CD4-positive, alpha-beta T cell (primary cell): ENCODE data around the gene PLPP2. TPM values are rescaled to one million over a fixed set of nuclear protein-coding genes. Genes with fewer than 3 reads are reported as not detected.

ENCODE experiments used
- ATAC-seq: fragments of 200-7000 bp; cut with Tn5 transposase; one replicate; pipeline ENCODE4 v1.10.0; 2022; ENCODE audit warnings: mild to moderate bottlenecking; ENCODE audit not compliant: poor library complexity
- CTCF ChIA-PET: fragments of 350-600 bp; sonication (Branson Sonifier 250); formaldehyde crosslinking; loops from one replicate; lab custom pipeline; 2021; ENCODE audit warnings: antibody characterized with exemption, inconsistent platforms; lab: Charles Lee
- POLR2A ChIA-PET: fragments of 350-600 bp; sonication (Branson Sonifier 250); formaldehyde crosslinking; loops from one replicate; lab custom pipeline; 2021; ENCODE audit warnings: antibody characterized with exemption, inconsistent platforms; lab: Charles Lee
- DNase-seq, 14 experiments: peaks; one replicate each; pipeline ENCODE4 v3.0.0-alpha.2; 2013 to 2020; ENCODE audit warnings: mixed read lengths in 2 of 14
- H3K27ac ChIP-seq, 2 donors: one replicate each; pipeline versions ENCODE4 v1.5.1 to v1.7.0; 2013; ENCODE audit warnings: low read length in 2 of 2, low read depth in 1 of 2, mild to moderate bottlenecking in 1 of 2
- H3K27me3 ChIP-seq, 2 experiments: 1 replicate in 1 of 2; 2 replicates in 1 of 2; pipeline versions ENCODE4 v1.6.1 to v1.7.0; 2013; ENCODE audit warnings: low read length in 2 of 2, control low read depth in 1 of 2, mild to moderate bottlenecking in 1 of 2, moderate library complexity in 1 of 2; ENCODE audit not compliant: insufficient read depth in 2 of 2, control insufficient read depth in 1 of 2
- H3K36me3 ChIP-seq: one replicate; pipeline ENCODE4 v1.6.1; 2013; ENCODE audit warnings: low read length, control low read depth; ENCODE audit not compliant: insufficient read depth
- H3K4me1 ChIP-seq: one replicate; pipeline ENCODE4 v1.6.1; 2013; ENCODE audit warnings: low read length, control low read depth; ENCODE audit not compliant: insufficient read depth
- H3K4me3 ChIP-seq: one replicate; pipeline ENCODE4 v1.5.1; 2013; ENCODE audit warnings: mild to moderate bottlenecking, low read length, moderate library complexity
- H3K9me3 ChIP-seq, 2 experiments: 1 replicate in 1 of 2; 2 replicates in 1 of 2; pipeline versions ENCODE4 v1.6.1 to v1.7.0; 2013; ENCODE audit warnings: low read length in 2 of 2, mild to moderate bottlenecking in 2 of 2, control low read depth in 1 of 2, moderate library complexity in 1 of 2; ENCODE audit not compliant: control insufficient read depth in 1 of 2, insufficient read depth in 1 of 2
- H3K27ac Mint-ChIP-seq: one replicate; pipeline ENCODE4 v1.8.0; 2020; ENCODE audit warnings: mixed read lengths
- H3K27me3 Mint-ChIP-seq: one replicate; pipeline ENCODE4 v1.8.0; 2021; ENCODE audit warnings: mixed read lengths
- H3K36me3 Mint-ChIP-seq: one replicate; pipeline ENCODE4 v1.8.0; 2021; ENCODE audit warnings: low read depth, mixed read lengths
- H3K4me1 Mint-ChIP-seq: one replicate; pipeline ENCODE4 v1.8.0; 2021; ENCODE audit warnings: low read depth, mixed read lengths
- H3K4me3 Mint-ChIP-seq: one replicate; pipeline ENCODE4 v1.8.0; 2020; ENCODE audit warnings: mild to moderate bottlenecking, mixed read lengths
- H3K9me3 Mint-ChIP-seq: one replicate; pipeline ENCODE4 v1.8.0; 2020; ENCODE audit warnings: mixed read lengths
- intact Hi-C, 2 experiments: fragments of 100-400 bp; cut with DNase I in 1 of 2; cut with micrococcal nuclease in 1 of 2; formaldehyde crosslinking; loops; one replicate each; pipeline versions ENCODE4 v1.15.1 to v1.9.0; 2023 to 2025; cut with DNase I, micrococcal nuclease
- total RNA-seq, 174 experiments: library from RNA in 2 of 174; stranded (reverse) in 2 of 174; gene quantifications; one replicate each; pipeline ENCODE4 v1.2.3 and lab custom pipeline; 2021 to 2026
- TF ChIP-seq, protein P1 (sequence below): fragments of 200-600 bp; IDR thresholded peaks from one replicate; pipeline ENCODE4 v1.8.0; 2022; ENCODE audit warnings: antibody characterized with exemption, mild to moderate bottlenecking

Gene PLPP2
- total RNA-seq, 2 experiments from 2014 or later, result 0.64 TPM; not detected in 1

DNA sequence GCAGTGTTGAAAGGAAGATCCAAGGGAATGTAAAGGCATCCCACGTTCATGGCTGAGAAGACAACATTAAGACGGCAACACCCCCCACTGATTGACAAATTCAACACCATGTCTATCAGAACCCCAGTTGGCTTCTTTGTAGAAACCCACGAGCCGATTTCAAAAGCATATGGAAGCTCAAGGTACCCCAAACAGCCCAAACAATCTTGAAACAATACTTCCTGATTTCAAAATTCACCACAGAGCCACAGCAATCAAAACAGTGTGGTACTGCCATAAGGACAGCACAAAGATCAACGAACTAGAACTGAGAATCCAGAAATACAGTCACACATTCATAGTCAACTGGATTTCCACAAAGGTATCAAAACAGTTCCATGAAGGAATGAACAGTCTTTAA lies 47.2 kb upstream of the PLPP2 start:
- Mint-ChIP-seq H3K4me3 (no peak overlapping the region), H3K27me3 (no peaks in the 10 kb centered on the region), H3K36me3 (peaks cover 50% of the 10 kb centered on the region), H3K4me1 (peaks cover 62% of the 10 kb centered on the region), H3K27ac (no peak overlapping the region), H3K9me3 (no peaks in the 10 kb centered on the region)
- Histone ChIP-seq H3K4me3 (no peak overlapping the region), H3K4me1 (peaks cover 32% of the 10 kb centered on the region), H3K27me3 (no peaks in the 10 kb centered on the region), H3K27ac (no peak overlapping the region), H3K9me3 (peaks cover 0 to 7% of the 10 kb centered on the region in 2 experiments), H3K36me3 (peaks cover 24% of the 10 kb centered on the region)
- intact Hi-C loops, result no loop called here
- TF ChIP-seq, protein P1, sequence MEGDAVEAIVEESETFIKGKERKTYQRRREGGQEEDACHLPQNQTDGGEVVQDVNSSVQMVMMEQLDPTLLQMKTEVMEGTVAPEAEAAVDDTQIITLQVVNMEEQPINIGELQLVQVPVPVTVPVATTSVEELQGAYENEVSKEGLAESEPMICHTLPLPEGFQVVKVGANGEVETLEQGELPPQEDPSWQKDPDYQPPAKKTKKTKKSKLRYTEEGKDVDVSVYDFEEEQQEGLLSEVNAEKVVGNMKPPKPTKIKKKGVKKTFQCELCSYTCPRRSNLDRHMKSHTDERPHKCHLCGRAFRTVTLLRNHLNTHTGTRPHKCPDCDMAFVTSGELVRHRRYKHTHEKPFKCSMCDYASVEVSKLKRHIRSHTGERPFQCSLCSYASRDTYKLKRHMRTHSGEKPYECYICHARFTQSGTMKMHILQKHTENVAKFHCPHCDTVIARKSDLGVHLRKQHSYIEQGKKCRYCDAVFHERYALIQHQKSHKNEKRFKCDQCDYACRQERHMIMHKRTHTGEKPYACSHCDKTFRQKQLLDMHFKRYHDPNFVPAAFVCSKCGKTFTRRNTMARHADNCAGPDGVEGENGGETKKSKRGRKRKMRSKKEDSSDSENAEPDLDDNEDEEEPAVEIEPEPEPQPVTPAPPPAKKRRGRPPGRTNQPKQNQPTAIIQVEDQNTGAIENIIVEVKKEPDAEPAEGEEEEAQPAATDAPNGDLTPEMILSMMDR, result no peak
- ATAC-seq (no peak), DNase-seq (no peak)
- ChIA-PET CTCF (no interaction called here), POLR2A (no interaction called here)

- peaks cover 54% of the 10 kb centered on the region for H3K36me3 Mint-ChIP-seq
- POLR2A ChIA-PET, result no interaction called here
- no peaks in the 10 kb centered on the region for H3K9me3 Mint-ChIP-seq
- Histone ChIP-seq H3K36me3 (peaks cover 25% of the 10 kb centered on the region), H3K9me3 (peaks cover 0 to 4% of the 10 kb centered on the region in 2 experiments), H3K4me1 (peaks cover 9% of the 10 kb centered on the region), H3K4me3 (no peak overlapping the region), H3K27ac (no peak overlapping the region), H3K27me3 (no peaks in the 10 kb centered on the region)
- TF ChIP-seq, protein P1, result no peak
- intact Hi-C loops, result no loop called here
- no peak overlapping the region for H3K27ac Mint-ChIP-seq
- CTCF ChIA-PET, result no interaction called here
- DNase-seq (no peak), ATAC-seq (no peak)
- no peak overlapping the region for H3K4me3 Mint-ChIP-seq
- no peaks in the 10 kb centered on the region for H3K27me3 Mint-ChIP-seq
- peaks cover 39% of the 10 kb centered on the region for H3K4me1 Mint-ChIP-seq
Measured at GRCh38 chr19:336067-336614, 44.9 kb upstream of the PLPP2 start.

DNA sequence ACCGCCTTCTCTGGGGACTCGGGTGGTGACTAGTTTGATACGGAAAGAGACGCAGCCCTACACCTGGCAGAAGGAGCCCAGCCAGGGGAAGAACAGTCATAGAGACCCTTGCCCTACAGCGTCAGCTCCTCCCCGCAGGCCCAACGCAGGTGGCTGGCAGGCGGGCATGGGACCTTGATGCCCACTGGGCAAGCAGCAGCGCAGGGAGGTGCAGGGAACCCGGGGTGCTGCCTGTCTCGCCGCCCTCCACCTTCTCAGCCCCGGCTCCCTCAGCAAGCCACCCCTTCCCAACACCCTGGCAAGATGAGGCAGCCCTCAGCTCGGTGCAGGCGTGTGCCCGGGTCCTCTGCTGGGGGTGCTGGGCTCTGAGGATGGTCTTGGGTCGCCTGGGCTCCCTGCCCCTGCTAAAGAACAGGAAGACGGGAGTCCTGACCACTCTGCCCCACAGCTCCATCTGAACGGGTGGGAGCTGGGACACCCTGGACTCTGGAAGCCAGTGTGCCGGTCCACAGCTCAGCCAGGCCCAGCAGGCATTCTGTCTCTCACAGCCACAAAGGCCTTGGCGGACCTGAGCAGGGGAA lies 44.4 kb upstream of the PLPP2 start:
- DNase-seq (no peak), ATAC-seq (no peak)
- Histone ChIP-seq H3K36me3 (peaks cover 27% of the 10 kb centered on the region), H3K4me1 (peaks cover 3% of the 10 kb centered on the region), H3K4me3 (no peak overlapping the region), H3K27me3 (no peaks in the 10 kb centered on the region), H3K27ac (no peak overlapping the region), H3K9me3 (peaks cover 0 to 3% of the 10 kb centered on the region in 2 experiments)
- H3K27me3 Mint-ChIP-seq, result no peaks in the 10 kb centered on the region
- ChIA-PET POLR2A (no interaction called here), CTCF (no interaction called here)
- intact Hi-C loops, result no loop called here
- TF ChIP-seq, protein P1, result no peak
- no peak overlapping the region for H3K27ac Mint-ChIP-seq
- peaks cover 59% of the 10 kb centered on the region for H3K36me3 Mint-ChIP-seq
- H3K4me3 Mint-ChIP-seq, result no peak overlapping the region
- peaks cover 33% of the 10 kb centered on the region for H3K4me1 Mint-ChIP-seq
- no peaks in the 10 kb centered on the region for H3K9me3 Mint-ChIP-seq
